ENCODE data around the gene LTBP1. TPM values are rescaled to one million over a fixed set of nuclear protein-coding genes. Genes with fewer than 3 reads are reported as not detected.
A peak's percentile ranks its signal among the peaks of the same experiment; 100 is the strongest.
"Not testable (repeated sequence)": the region's sequence is repeated elsewhere in the genome, so short reads cannot be mapped to it uniquely, and the experiment has no call there.

The LTBP1 gene
- total RNA-seq, 1 experiment from 2014 or later: 162 TPM

- DNase-seq (ENCODE audit: low read depth): no peak
Measured at GRCh38 chr2:33137331-33137730, 190.6 kb downstream of the LTBP1 start.

GRCh38 chr2:33139949-33140348, 193.2 kb downstream of the LTBP1 start:
- DNase-seq (ENCODE audit: low read depth): no peak

- no peak for DNase-seq (ENCODE audit: low read depth)
Measured at GRCh38 chr2:33141476-33141875, 194.7 kb downstream of the LTBP1 start.

- peak; percentile 35 for DNase-seq (ENCODE audit: low read depth)
Measured at GRCh38 chr2:33142810-33143209, 196.1 kb downstream of the LTBP1 start.

DNA sequence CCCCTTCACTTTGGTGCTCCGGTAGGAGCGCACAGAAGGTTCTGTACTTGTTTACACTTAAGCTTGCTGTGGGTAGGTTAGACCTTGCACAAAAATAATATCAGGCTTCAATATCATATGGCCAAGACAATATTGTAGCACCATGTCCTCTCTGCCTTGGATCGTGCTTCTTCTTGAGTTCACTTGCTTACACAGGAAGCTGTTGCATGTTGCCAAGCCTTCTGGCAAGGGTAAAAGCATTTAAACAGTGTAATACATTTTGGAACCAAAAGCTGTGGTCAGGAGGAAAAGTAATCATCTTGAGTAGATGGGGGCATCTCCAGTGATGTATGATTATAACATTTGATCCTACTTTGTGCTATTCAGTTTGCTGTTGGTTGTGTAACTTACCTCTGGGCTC, 197.5 kb downstream of the LTBP1 start:
- peak; percentile 23 for DNase-seq (ENCODE audit: low read depth)

GRCh38 chr2:33145459-33145858, 198.7 kb downstream of the LTBP1 start:
- peak; percentile 76 for DNase-seq (ENCODE audit: low read depth)

- DNase-seq (ENCODE audit: low read depth): peak; percentile 84
Measured at GRCh38 chr2:33146102-33146501, 199.3 kb downstream of the LTBP1 start.

DNA sequence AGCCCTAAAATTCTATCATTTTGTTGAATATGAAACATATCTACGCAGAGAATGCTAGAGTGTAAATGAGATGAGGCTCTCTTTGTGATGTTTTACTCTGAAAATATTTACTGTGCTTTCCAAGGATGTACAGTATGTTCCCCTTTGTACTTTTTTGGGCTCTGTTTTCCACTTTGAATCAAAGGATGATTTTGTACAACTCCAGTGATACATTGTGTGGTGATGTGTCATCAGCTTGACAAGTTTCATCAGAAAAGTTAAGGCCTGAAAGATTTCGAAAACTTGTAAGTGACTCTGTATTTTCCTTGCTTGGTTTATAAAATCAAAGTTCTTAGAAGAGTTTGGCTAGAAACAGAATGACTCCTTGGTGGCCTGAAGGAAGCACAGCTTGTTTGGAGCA, 206.3 kb downstream of the LTBP1 start:
- DNase-seq (ENCODE audit: low read depth): peak; percentile 68

GRCh38 chr2:33158482-33159003, 211.8 kb downstream of the LTBP1 start:
- peak; percentile 93 for DNase-seq (ENCODE audit: low read depth)

- DNase-seq (ENCODE audit: low read depth): peak; percentile 75
Measured at GRCh38 chr2:33160191-33160590, 213.4 kb downstream of the LTBP1 start.

- peak; percentile 72 for DNase-seq (ENCODE audit: low read depth)
Measured at GRCh38 chr2:33166287-33166881, 219.6 kb downstream of the LTBP1 start.

- peak; percentile 41 for DNase-seq (ENCODE audit: low read depth)
Measured at GRCh38 chr2:33167622-33168245, 221.0 kb downstream of the LTBP1 start.

- DNase-seq (ENCODE audit: low read depth): no peak
Measured at GRCh38 chr2:33168425-33168824, 221.7 kb downstream of the LTBP1 start.

DNA sequence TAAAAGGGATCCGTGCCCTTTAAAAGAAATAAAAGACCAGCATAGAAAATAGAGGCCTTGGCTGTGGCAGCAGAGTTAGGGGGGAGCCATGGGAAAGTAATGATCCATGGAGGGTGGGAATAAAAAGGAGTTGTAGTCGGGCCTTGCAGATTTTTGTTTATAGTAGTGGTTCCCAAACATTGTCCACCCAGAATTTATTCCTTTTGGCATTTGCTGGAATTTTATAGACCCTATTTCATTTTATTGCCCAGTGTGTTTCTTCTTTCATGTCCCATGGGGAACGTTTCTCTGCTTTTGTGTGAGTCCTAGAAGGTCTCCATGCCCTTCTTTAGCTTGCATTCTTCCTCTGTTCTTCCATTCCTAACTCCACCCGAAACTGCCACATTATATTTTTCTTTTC, 222.2 kb downstream of the LTBP1 start:
- no peak for DNase-seq (ENCODE audit: low read depth)

GRCh38 chr2:33170251-33170650, 223.5 kb downstream of the LTBP1 start:
- DNase-seq (ENCODE audit: low read depth): not testable (repeated sequence)

GRCh38 chr2:33177627-33178026, 230.9 kb downstream of the LTBP1 start:
- DNase-seq (ENCODE audit: low read depth): no peak

- no peak for DNase-seq (ENCODE audit: low read depth)
Measured at GRCh38 chr2:33178209-33178608, 231.5 kb downstream of the LTBP1 start.

DNA sequence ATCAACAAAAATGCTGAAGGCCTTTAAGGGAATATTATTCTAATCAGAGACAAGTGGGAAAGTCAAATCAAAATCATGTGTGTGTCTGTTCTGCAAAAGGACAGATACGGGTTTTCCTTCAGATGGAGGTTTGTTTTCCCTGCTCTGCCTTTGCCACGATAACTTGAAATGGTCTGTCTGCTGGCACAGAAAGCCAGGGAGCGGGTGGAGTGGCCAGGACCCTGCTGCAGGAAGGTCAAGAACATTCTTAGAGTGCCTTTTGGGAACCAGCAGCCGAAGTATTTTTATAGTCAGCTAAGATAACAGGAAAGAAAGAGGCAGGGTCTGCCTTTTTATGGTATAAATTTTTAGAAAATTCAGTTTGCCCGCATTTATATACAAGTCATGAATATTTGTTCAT, 234.2 kb downstream of the LTBP1 start:
- DNase-seq (ENCODE audit: low read depth): no peak

DNA sequence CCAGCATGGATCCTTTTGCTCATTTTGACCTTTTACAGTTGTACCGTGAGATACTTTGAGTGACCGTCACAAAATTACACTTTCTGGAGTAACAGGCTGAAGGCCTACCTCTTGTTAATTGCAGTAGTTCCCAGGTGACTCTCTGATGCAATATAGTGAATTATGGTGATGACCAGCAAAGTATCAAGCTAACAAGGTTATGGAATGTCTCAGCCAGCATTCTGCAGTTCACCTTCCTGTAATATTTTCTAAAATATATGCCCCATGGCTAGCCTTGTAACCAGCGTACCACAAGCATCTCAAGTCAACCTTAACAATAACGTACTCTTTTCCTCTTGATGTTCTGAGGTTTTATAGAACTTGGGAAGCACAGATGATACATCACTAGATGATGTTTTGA, 234.7 kb downstream of the LTBP1 start:
- DNase-seq (ENCODE audit: low read depth): no peak

DNA sequence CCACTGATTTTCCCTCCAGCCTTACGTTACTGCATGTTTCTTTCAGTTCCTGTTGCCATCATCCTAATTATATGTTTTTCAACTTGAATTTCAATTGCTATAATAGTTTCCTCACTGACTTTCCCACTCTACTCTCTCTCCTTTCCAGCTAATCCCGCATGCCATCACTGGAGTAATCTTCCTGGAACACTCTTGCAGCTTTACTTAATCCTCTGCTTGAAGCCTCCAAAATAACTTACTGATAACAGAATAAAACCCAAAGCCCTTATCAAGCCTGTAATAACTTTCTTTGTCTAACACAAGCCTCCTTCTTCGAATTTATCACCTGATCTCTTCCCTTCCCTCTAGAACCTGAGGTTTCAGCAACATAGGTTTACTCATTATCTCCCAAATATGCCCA, 237.3 kb downstream of the LTBP1 start:
- no peak for DNase-seq (ENCODE audit: low read depth)

GRCh38 chr2:33186937-33187336, 240.2 kb downstream of the LTBP1 start:
- DNase-seq (ENCODE audit: low read depth): no peak

GRCh38 chr2:33188799-33189198, 242.0 kb downstream of the LTBP1 start:
- DNase-seq (ENCODE audit: low read depth): no peak

- no peak for DNase-seq (ENCODE audit: low read depth)
Measured at GRCh38 chr2:33190393-33190937, 243.7 kb downstream of the LTBP1 start.
